Activated CD8-positive, alpha-beta memory T cell treated with anti-CD3 and anti-CD28 coated beads, Interleukin-2, amount 50 U/mL, for 24 hours (primary cell): ENCODE results near the gene PIEZO1.
"Not testable (repeated sequence)": the region's sequence is repeated elsewhere in the genome, so short reads cannot be mapped to it uniquely, and the experiment has no call there.

Experiments used
- DNase-seq: peaks from one replicate; pipeline ENCODE4 v3.0.0-alpha.2; 2020; ENCODE audit errors: extremely low read depth

Gene PIEZO1

GRCh38 chr16:88785106-88785924 is at the start of gene PIEZO1:
PIEZO1 (minus strand) TSS chr16:88785220; CDS start chr16:88784964, 256 bp downstream.
- DNase-seq, result no peak

- DNase-seq, result no peak
Measured at GRCh38 chr16:88834670-88835069, 49.6 kb upstream of the PIEZO1 start.

GRCh38 chr16:88833086-88833485 is 48.1 kb upstream of the PIEZO1 start:
- DNase-seq, result no peak

GRCh38 chr16:88831838-88832237 is 46.8 kb upstream of the PIEZO1 start:
- DNase-seq, result no peak

GRCh38 chr16:88830783-88831182 is 45.8 kb upstream of the PIEZO1 start:
- no peak for DNase-seq

- DNase-seq, result no peak
Measured at GRCh38 chr16:88830258-88830657, 45.2 kb upstream of the PIEZO1 start.

- no peak for DNase-seq
Measured at GRCh38 chr16:88828711-88829110, 43.7 kb upstream of the PIEZO1 start.

GRCh38 chr16:88827727-88828126 is 42.7 kb upstream of the PIEZO1 start:
- DNase-seq, result no peak

- DNase-seq, result no peak
Measured at GRCh38 chr16:88826070-88826840, 41.2 kb upstream of the PIEZO1 start.

- DNase-seq, result no peak
Measured at GRCh38 chr16:88825146-88825545, 40.1 kb upstream of the PIEZO1 start.

GRCh38 chr16:88824256-88825077 is 39.4 kb upstream of the PIEZO1 start:
- DNase-seq, result no peak

GRCh38 chr16:88823646-88824045 is 38.6 kb upstream of the PIEZO1 start:
- not testable (repeated sequence) for DNase-seq

- no peak for DNase-seq
Measured at GRCh38 chr16:88822281-88823040, 37.4 kb upstream of the PIEZO1 start.

GRCh38 chr16:88821168-88821850 is 36.3 kb upstream of the PIEZO1 start:
- DNase-seq, result no peak

GRCh38 chr16:88820385-88821025 is 35.5 kb upstream of the PIEZO1 start:
- no peak for DNase-seq

GRCh38 chr16:88819126-88819525 is 34.1 kb upstream of the PIEZO1 start:
- DNase-seq, result no peak

- DNase-seq, result no peak
Measured at GRCh38 chr16:88818575-88818874, 33.5 kb upstream of the PIEZO1 start.

- no peak for DNase-seq
Measured at GRCh38 chr16:88817785-88818574, 33.0 kb upstream of the PIEZO1 start.

GRCh38 chr16:88816736-88817535 is 31.9 kb upstream of the PIEZO1 start:
- DNase-seq, result no peak
